Thyroid gland (tissue), 4 donors: Measurements from ENCODE around the gene PPP6R1. TPM values are rescaled to one million over a fixed set of nuclear protein-coding genes. Genes with fewer than 3 reads are reported as not detected.

Experiments used
- DNase-seq, 2 donors: peaks; one replicate each; pipeline ENCODE4 v3.0.0-alpha.2; 2019
- H3K27ac ChIP-seq, 3 donors: fragments of 200-600 bp; sonication (generic); 1 replicate in 2 of 3; 2 replicates in 1 of 3; pipeline ENCODE4 v1.5.1; 2016 to 2019; ENCODE audit warnings: mild to moderate bottlenecking in 1 of 3, moderate library complexity in 1 of 3
- H3K27me3 ChIP-seq: fragments of 200-600 bp; sonication (generic); one replicate; pipeline ENCODE4 v1.5.1; 2019
- H3K36me3 ChIP-seq, 2 donors: fragments of 200-600 bp; sonication (generic); one replicate each; pipeline ENCODE4 v1.5.1; 2016 to 2019
- H3K4me1 ChIP-seq, 2 donors: fragments of 200-600 bp; sonication (generic); one replicate each; pipeline ENCODE4 v1.5.1; 2017 to 2019
- H3K4me3 ChIP-seq, 3 donors: fragments of 200-600 bp; sonication (generic); replicated peaks in 1 of 3; 1 replicate in 2 of 3; 2 replicates in 1 of 3; pipeline ENCODE4 v1.5.1; 2016; ENCODE audit warnings: mild to moderate bottlenecking in 1 of 3
- H3K9me3 ChIP-seq: fragments of 200-600 bp; sonication (generic); one replicate; pipeline ENCODE4 v1.5.1; 2017
- POLR2A ChIP-seq, 2 donors: fragments of 450-650 bp; IDR thresholded peaks; one replicate each; pipeline ENCODE4 v1.6.1; 2017; ENCODE audit warnings: antibody characterized with exemption in 2 of 2, mild to moderate bottlenecking in 2 of 2, moderate library complexity in 1 of 2
- WGBS, 2 donors: methylation state at CpG; one replicate each; pipeline ENCODE4 v1.1.5; 2017; 5-methylcytosine and 5-hydroxymethylcytosine counted together
- intact Hi-C: fragments of 100-400 bp; cut with DNase I; formaldehyde crosslinking; loops from one replicate; pipeline ENCODE4 v1.15.1; 2023
- total RNA-seq, 4 donors: library from RNA; depleted of rRNA; stranded (reverse); fragments of >200 nt; gene quantifications; one replicate each; pipeline ENCODE4 v1.2.3, GENCODE V29; 2016
- TF ChIP-seq, protein P1 (sequence below), 6 experiments: fragments of 200-600 bp in 3 of 6; fragments of 450-650 bp in 3 of 6; sonication (generic) in 3 of 6; IDR thresholded peaks; one replicate each; pipeline ENCODE4 v1.5.1; 2016 to 2019; ENCODE audit warnings: antibody characterized with exemption in 6 of 6, mild to moderate bottlenecking in 2 of 6, inconsistent platforms in 1 of 6, moderate library complexity in 1 of 6

The PPP6R1 gene
- total RNA-seq, 4 donors from 2014 or later = 26.1 to 99.8 (median 54.2) TPM

DNA sequence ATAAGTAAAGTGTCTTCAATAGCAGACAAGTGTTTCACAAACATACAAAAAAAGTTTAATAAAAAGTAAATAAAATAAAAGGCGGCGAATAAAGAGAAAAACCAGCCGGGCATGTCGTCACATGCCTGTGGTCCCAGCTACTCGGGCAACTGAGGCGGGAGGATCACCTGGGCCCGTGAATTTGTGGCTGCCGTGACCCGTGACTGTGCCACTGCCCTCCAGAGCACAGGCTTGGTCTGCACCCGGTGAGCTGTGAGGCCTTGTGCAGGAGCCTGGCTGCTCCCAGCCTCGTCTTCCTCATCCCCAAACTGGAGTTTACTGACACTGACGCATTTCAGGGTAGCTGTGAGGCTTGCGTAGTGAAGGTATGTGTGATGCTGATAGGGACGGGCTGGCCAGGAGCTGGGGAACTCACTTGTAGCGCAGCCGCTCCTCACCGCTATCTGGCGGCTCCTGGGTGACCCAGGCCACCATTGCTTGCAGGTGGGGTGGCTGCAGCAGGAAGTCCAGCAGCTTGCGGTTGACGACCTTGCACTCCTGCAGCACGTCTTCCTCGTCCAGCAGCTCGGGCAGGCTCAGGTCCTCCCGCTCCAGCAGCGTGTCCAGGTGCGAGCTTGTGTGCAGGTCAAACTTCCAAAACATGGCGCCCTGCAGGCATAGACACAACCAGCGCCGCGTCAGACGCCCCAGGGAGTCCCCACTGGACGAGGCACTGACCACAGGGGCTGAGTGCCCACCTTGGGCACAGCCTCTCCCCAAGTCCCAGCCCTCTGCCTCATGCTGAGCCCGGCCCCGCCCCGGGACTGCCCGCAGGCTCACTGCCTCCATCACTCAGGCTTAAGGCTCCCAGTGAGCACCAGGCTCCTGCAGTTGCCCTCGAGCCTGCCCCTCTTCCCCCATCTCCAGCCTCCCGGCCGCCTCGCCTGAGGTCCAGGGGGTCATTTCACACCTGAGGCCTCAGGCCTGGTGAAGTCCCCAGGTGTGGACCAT is 12.1 kb downstream of the PPP6R1 start:
- WGBS, 2 donors = 92 to 96% methylated on average over 33 of the region's 40 CpGs
- no peak for DNase-seq
- no peak for TF ChIP-seq POLR2A (IDR thresholded peaks at IDR 0.05)
- TF ChIP-seq, protein P1, sequence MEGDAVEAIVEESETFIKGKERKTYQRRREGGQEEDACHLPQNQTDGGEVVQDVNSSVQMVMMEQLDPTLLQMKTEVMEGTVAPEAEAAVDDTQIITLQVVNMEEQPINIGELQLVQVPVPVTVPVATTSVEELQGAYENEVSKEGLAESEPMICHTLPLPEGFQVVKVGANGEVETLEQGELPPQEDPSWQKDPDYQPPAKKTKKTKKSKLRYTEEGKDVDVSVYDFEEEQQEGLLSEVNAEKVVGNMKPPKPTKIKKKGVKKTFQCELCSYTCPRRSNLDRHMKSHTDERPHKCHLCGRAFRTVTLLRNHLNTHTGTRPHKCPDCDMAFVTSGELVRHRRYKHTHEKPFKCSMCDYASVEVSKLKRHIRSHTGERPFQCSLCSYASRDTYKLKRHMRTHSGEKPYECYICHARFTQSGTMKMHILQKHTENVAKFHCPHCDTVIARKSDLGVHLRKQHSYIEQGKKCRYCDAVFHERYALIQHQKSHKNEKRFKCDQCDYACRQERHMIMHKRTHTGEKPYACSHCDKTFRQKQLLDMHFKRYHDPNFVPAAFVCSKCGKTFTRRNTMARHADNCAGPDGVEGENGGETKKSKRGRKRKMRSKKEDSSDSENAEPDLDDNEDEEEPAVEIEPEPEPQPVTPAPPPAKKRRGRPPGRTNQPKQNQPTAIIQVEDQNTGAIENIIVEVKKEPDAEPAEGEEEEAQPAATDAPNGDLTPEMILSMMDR (IDR thresholded peaks at IDR 0.05) = no peak
- intact Hi-C loops = no loop called here
- H3K27me3 ChIP-seq = no peaks in the 10 kb centered on the region
- no peak overlapping the region for H3K27ac ChIP-seq
- H3K4me3 ChIP-seq = no peak overlapping the region
- peaks cover 5 to 38% of the 10 kb centered on the region in 2 donors for H3K4me1 ChIP-seq
- peaks cover 43% of the 10 kb centered on the region in 2 donors for H3K36me3 ChIP-seq
- no peaks in the 10 kb centered on the region for H3K9me3 ChIP-seq

DNA sequence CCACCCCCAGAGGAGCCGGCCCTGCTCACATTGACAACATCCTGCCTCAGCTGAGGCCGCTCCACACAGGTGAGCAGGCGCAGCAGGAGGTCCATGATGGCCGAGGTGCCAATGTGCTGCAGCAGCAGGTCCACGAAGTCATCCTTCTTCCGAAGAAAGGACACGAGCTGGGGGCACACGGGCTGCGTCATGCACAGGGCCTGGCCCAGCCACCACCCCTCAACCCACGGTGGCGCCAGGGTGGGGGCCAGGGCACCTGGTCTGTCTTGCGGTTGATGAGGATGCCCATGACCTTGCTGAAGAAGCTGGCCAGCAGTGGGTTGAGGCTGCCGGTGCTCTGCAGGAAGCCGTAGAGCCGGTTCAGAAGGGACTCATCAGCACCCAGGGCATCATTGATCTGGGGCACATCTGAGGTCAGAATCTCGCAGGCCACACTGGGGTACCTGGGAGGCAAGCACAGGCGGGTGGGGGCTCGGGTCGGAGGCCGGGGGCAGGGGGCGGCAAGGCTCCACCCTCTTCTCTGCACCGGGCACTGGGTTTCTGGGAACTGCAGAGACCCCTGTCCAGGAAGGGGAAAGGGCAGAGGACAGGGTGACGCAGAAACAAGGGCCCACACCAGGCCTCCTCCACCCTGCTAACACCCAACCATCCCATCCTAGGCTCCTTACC is 13.4 kb downstream of the PPP6R1 start:
- 92 to 99% methylated on average over 6 to 14 of the region's 23 CpGs for WGBS, 2 donors
- peaks cover 57% of the 10 kb centered on the region in 2 donors for H3K36me3 ChIP-seq
- intact Hi-C loops = no loop called here
- H3K4me3 ChIP-seq = no peak overlapping the region
- DNase-seq = no peak
- TF ChIP-seq POLR2A (IDR thresholded peaks at IDR 0.05) = no peak
- TF ChIP-seq, protein P1 (IDR thresholded peaks at IDR 0.05) = no peak
- H3K4me1 ChIP-seq = peaks cover 2 to 25% of the 10 kb centered on the region in 2 donors
- no peak overlapping the region for H3K27ac ChIP-seq
- H3K9me3 ChIP-seq = no peaks in the 10 kb centered on the region
- H3K27me3 ChIP-seq = no peaks in the 10 kb centered on the region

DNA sequence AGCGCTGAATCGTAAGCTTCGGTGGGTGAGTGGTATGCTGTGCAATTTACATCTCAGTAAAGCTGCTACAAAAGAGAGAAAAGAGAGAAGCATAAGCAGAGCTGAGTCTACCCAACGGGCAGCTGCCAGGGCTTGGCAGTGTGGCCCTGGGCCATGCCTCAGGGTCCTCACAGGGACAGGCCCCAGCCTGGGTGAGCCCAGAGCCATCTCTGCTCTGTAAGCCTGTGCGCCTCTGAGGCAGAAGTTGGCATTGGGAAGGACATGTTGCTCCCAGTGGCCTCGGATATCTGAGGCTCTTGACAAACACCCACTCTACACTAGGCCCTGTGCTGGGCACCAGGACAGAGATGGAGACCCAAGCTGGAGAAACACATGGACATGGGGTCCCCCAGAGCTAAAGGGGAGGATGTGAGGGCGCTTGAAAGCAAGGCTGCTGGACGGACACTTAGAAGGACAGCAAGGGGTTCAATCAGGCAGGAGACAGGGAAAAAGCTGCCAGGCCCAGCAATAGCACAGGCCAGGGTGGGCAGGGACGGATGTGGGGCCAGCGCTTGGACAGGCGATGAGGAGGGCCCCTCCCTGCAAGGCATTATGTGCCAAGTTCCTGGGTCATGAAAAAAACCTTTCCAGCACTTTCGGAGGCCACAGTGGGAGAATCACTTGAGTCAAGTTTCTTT is 14.7 kb downstream of the PPP6R1 start:
- intact Hi-C loops = no loop called here
- Histone ChIP-seq H3K27ac (no peak overlapping the region), H3K4me3 (no peak overlapping the region), H3K4me1 (peaks cover 0 to 16% of the 10 kb centered on the region in 2 donors), H3K9me3 (no peaks in the 10 kb centered on the region), H3K36me3 (peaks cover 68 to 69% of the 10 kb centered on the region in 2 donors), H3K27me3 (no peaks in the 10 kb centered on the region)
- 92 to 93% methylated on average over 12 of the region's 12 CpGs for WGBS, 2 donors
- TF ChIP-seq POLR2A (IDR thresholded peaks at IDR 0.05) = no peak
- TF ChIP-seq, protein P1 (IDR thresholded peaks at IDR 0.05) = no peak
- no peak for DNase-seq

DNA sequence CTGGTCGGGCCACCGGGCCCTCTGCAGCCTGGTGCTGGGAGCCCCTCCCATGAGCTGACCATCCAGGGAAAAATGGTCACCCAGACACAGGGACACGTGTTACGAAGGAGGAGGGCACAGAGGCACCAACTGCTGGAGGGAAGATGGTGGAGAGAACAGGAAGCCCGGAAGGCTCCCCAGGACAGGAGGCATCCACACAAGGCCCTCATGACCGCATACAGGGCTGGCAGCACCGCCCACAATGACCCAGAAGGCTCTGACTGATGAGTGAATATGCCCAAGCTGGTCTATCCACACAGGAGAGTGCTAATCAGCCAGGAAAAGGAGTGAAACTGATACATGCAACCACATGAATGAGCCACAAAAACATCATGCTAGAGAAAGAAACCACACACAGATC is 16.3 kb downstream of the PPP6R1 start:
- no peak for DNase-seq
- intact Hi-C loops = no loop called here
- H3K27me3 ChIP-seq = no peaks in the 10 kb centered on the region
- no peaks in the 10 kb centered on the region for H3K9me3 ChIP-seq
- H3K4me1 ChIP-seq = no peaks in the 10 kb centered on the region
- H3K4me3 ChIP-seq = no peak overlapping the region
- WGBS, 2 donors = 86 to 93% methylated on average over 6 to 7 of the region's 7 CpGs
- no peak for TF ChIP-seq POLR2A (IDR thresholded peaks at IDR 0.05)
- TF ChIP-seq, protein P1 (IDR thresholded peaks at IDR 0.05) = no peak
- H3K36me3 ChIP-seq = peaks cover 84 to 85% of the 10 kb centered on the region in 2 donors
- no peak overlapping the region for H3K27ac ChIP-seq
